Hepatocyte (in vitro differentiated cells): ENCODE results near the gene S1PR3. TPM values are rescaled to one million over a fixed set of nuclear protein-coding genes. Genes with fewer than 3 reads are reported as not detected.
A peak's percentile ranks its signal among the peaks of the same experiment; 100 is the strongest.

Experiments
- DNase-seq: peaks from one replicate; pipeline ENCODE4 v3.0.0-alpha.2; 2016; ENCODE audit warnings: low spot score
- H2AFZ ChIP-seq: fragments of 200-600 bp; sonication (generic); 2 replicates; pipeline ENCODE4 v1.6.0; 2016; ENCODE audit warnings: antibody characterized with exemption, mild to moderate bottlenecking
- H3K27ac ChIP-seq: fragments of 200-600 bp; sonication (generic); 2 replicates; pipeline ENCODE4 v1.5.1; 2016; ENCODE audit warnings: mild to moderate bottlenecking
- H3K27me3 ChIP-seq: fragments of 200-600 bp; sonication (generic); 2 replicates; pipeline ENCODE4 v1.6.1; 2016
- H3K36me3 ChIP-seq: fragments of 200-600 bp; sonication (generic); replicated peaks from 2 replicates; pipeline ENCODE4 v1.5.1; 2016; ENCODE audit warnings: low read depth; ENCODE audit not compliant: insufficient read depth
- H3K4me1 ChIP-seq: fragments of 200-600 bp; sonication (generic); 2 replicates; pipeline ENCODE4 v1.5.1; 2016; ENCODE audit warnings: mild to moderate bottlenecking, moderate library complexity; ENCODE audit not compliant: insufficient read depth
- H3K4me2 ChIP-seq: fragments of 200-600 bp; sonication (generic); 2 replicates; pipeline ENCODE4 v1.6.0; 2016
- H3K4me3 ChIP-seq: fragments of 200-600 bp; sonication (generic); 2 replicates; pipeline ENCODE4 v1.5.1; 2016; ENCODE audit warnings: mild to moderate bottlenecking
- H3K79me2 ChIP-seq: fragments of 200-600 bp; sonication (generic); 2 replicates; pipeline ENCODE4 v1.6.0; 2017; ENCODE audit warnings: mild to moderate bottlenecking
- H3K9me2 ChIP-seq: fragments of 200-600 bp; sonication (generic); replicated peaks from 2 replicates; pipeline ENCODE4 v1.6.0; 2017; ENCODE audit warnings: mild to moderate bottlenecking; ENCODE audit not compliant: insufficient read depth
- H3K9me3 ChIP-seq: fragments of 200-600 bp; sonication (generic); 2 replicates; pipeline ENCODE4 v1.5.1; 2016; ENCODE audit warnings: low read depth, mild to moderate bottlenecking
- H4K20me1 ChIP-seq: fragments of 200-600 bp; sonication (generic); 2 replicates; pipeline ENCODE4 v1.6.0; 2016; ENCODE audit warnings: mild to moderate bottlenecking; ENCODE audit not compliant: insufficient read depth, poor library complexity, severe bottlenecking
- CTCF ChIP-seq: fragments of 200-600 bp; sonication (generic); IDR thresholded peaks from 2 replicates; pipeline ENCODE4 v1.5.1; 2016; ENCODE audit warnings: antibody characterized with exemption, mild to moderate bottlenecking; ENCODE audit not compliant: poor library complexity
- EZH2 ChIP-seq: fragments of 200-600 bp; sonication (generic); IDR thresholded peaks from 2 replicates; pipeline ENCODE4 v1.6.1; 2016; ENCODE audit warnings: antibody characterized with exemption, mild to moderate bottlenecking, borderline replicate concordance
- EZH2phosphoT487 ChIP-seq: fragments of 200-600 bp; sonication (generic); IDR thresholded peaks from one replicate; pipeline ENCODE4 v1.6.1; 2018; ENCODE audit warnings: antibody characterized with exemption, mild to moderate bottlenecking, low read depth, moderate library complexity; ENCODE audit not compliant: unreplicated experiment, severe bottlenecking
- WGBS: methylation state at CpG from one replicate; pipeline ENCODE4 v1.1.6; 2016; ENCODE audit warnings: low lambda C conversion rate; ENCODE audit errors: missing lambda C conversion rate; 5-methylcytosine and 5-hydroxymethylcytosine counted together
- polyA plus RNA-seq: library from polyadenylated mRNA; unstranded; fragments of >200 nt; fragmentation: Nextera tagmentation; extraction: Ambion mirVana; gene quantifications from 2 replicates; pipeline ENCODE4 v1.2.1, GENCODE V29; 2016
- total RNA-seq: library from RNA; depleted of rRNA; stranded (reverse); fragments of >200 nt; gene quantifications from 2 replicates; pipeline ENCODE4 v1.2.3, GENCODE V29; 2014

Gene S1PR3
- total and polyA plus RNA-seq, 2 experiments from 2014 or later = 21.4 to 46.1 TPM

- Histone ChIP-seq H3K27me3 (no peaks in the 10 kb centered on the region), H3K4me3 (no peak overlapping the region), H3K79me2 (no peaks in the 10 kb centered on the region), H3K36me3 (no peaks in the 10 kb centered on the region), H2AFZ (no peak overlapping the region), H3K4me1 (peaks cover 23% of the 10 kb centered on the region), H3K9me3 (no peaks in the 10 kb centered on the region), H3K27ac (peak overlapping the region; percentile 55), H3K9me2 (no peaks in the 10 kb centered on the region), H3K4me2 (peak overlapping the region; percentile 9), H4K20me1 (no peaks in the 10 kb centered on the region)
- no peak for DNase-seq
- WGBS = 94% methylated on average over 1 of the region's 1 CpG
- TF ChIP-seq CTCF (no peak), EZH2 (no peak), EZH2phosphoT487 (no peak)
Observed at GRCh38 chr9:88951155-88951542, 40.1 kb upstream of the S1PR3 start.

GRCh38 chr9:88952086-88952615 is 39.1 kb upstream of the S1PR3 start:
- Histone ChIP-seq H3K4me3 (no peak overlapping the region), H3K79me2 (no peaks in the 10 kb centered on the region), H4K20me1 (no peaks in the 10 kb centered on the region), H3K4me1 (peaks cover 23% of the 10 kb centered on the region), H3K36me3 (no peaks in the 10 kb centered on the region), H3K9me3 (no peaks in the 10 kb centered on the region), H3K9me2 (no peaks in the 10 kb centered on the region), H3K4me2 (no peak overlapping the region), H3K27ac (no peak overlapping the region), H3K27me3 (no peaks in the 10 kb centered on the region), H2AFZ (no peak overlapping the region)
- DNase-seq = no peak
- no peak for TF ChIP-seq EZH2phosphoT487
- no peak for TF ChIP-seq CTCF
- TF ChIP-seq EZH2 = no peak
- 93% methylated on average over 2 of the region's 2 CpGs for WGBS

- Histone ChIP-seq H3K9me3 (no peaks in the 10 kb centered on the region), H3K79me2 (no peaks in the 10 kb centered on the region), H3K9me2 (no peaks in the 10 kb centered on the region), H3K36me3 (no peaks in the 10 kb centered on the region), H3K4me3 (no peak overlapping the region), H3K4me2 (no peak overlapping the region), H2AFZ (no peak overlapping the region), H4K20me1 (no peaks in the 10 kb centered on the region), H3K4me1 (peaks cover 21% of the 10 kb centered on the region), H3K27me3 (no peaks in the 10 kb centered on the region), H3K27ac (no peak overlapping the region)
- WGBS = 88% methylated on average over 4 of the region's 4 CpGs
- DNase-seq = no peak
- TF ChIP-seq EZH2phosphoT487 (no peak), EZH2 (no peak), CTCF (no peak)
Observed at GRCh38 chr9:88952976-88953375, 38.3 kb upstream of the S1PR3 start.
